Medulla oblongata (tissue), 1 donor: ENCODE data around the gene SGCG.
A peak's percentile ranks its signal among the peaks of the same experiment; 100 is the strongest.

Source experiments
- DNase-seq: peaks from one replicate; pipeline ENCODE4 v3.0.0-alpha.2; 2015; ENCODE audit errors: extremely low spot score

The SGCG gene

GRCh38 chr13:23330356-23330755 lies 149.6 kb downstream of the SGCG start:
- DNase-seq = peak; percentile 31

- no peak for DNase-seq
Observed at GRCh38 chr13:23339225-23339624, 158.4 kb downstream of the SGCG start.

GRCh38 chr13:23344931-23345595 lies 164.3 kb downstream of the SGCG start:
- peak; percentile 35 for DNase-seq

GRCh38 chr13:23347601-23348000 lies 166.8 kb downstream of the SGCG start:
- DNase-seq = no peak

GRCh38 chr13:23348262-23349127 lies 167.7 kb downstream of the SGCG start:
- DNase-seq = no peak

GRCh38 chr13:23349161-23349897 lies 168.6 kb downstream of the SGCG start:
- DNase-seq = no peak

- no peak for DNase-seq
Observed at GRCh38 chr13:23350009-23350408, 169.2 kb downstream of the SGCG start.

GRCh38 chr13:23352161-23352560 lies 171.4 kb downstream of the SGCG start:
- DNase-seq = no peak

GRCh38 chr13:23354520-23354919 lies 173.7 kb downstream of the SGCG start:
- DNase-seq = no peak

GRCh38 chr13:23356368-23356767 lies 175.6 kb downstream of the SGCG start:
- no peak for DNase-seq

- DNase-seq = no peak
Observed at GRCh38 chr13:23357349-23357748, 176.6 kb downstream of the SGCG start.

- no peak for DNase-seq
Observed at GRCh38 chr13:23359882-23360281, 179.1 kb downstream of the SGCG start.

- no peak for DNase-seq
Observed at GRCh38 chr13:23365652-23366051, 184.9 kb downstream of the SGCG start.

- no peak for DNase-seq
Observed at GRCh38 chr13:23367907-23368306, 187.1 kb downstream of the SGCG start.

- DNase-seq = no peak
Observed at GRCh38 chr13:23372264-23372906, 191.6 kb downstream of the SGCG start.
